ENCODE data around the gene JAK1. TPM values are rescaled to one million over a fixed set of nuclear protein-coding genes. Genes with fewer than 3 reads are reported as not detected.

Gene JAK1
- total RNA-seq, 1 donor from 2014 or later = 65.1 TPM

- Mint-ChIP-seq H3K4me3 (no peak overlapping the region), H3K27ac (no peak overlapping the region), H3K4me1 (no peaks in the 10 kb centered on the region), H3K9me3 (no peaks in the 10 kb centered on the region), H3K36me3 (peaks cover 20% of the 10 kb centered on the region), H3K27me3 (ENCODE audit: low read depth) (no peaks in the 10 kb centered on the region)
- DNase-seq (ENCODE audit: low spot score in 2 of 2, unreplicated experiment in 2 of 2) = no peak
- TF ChIP-seq CTCF (IDR thresholded peaks at IDR 0.05; ENCODE audit: unreplicated experiment) = no peak
These were observed 121.7 kb downstream of the JAK1 start for GRCh38 chr1:64844609-64845008.

GRCh38 chr1:64844175-64844574 lies 122.2 kb downstream of the JAK1 start:
- no peak for DNase-seq (ENCODE audit: low spot score in 2 of 2, unreplicated experiment in 2 of 2)
- Mint-ChIP-seq H3K27ac (no peak overlapping the region), H3K4me3 (no peak overlapping the region), H3K9me3 (no peaks in the 10 kb centered on the region), H3K4me1 (no peaks in the 10 kb centered on the region), H3K27me3 (ENCODE audit: low read depth) (no peaks in the 10 kb centered on the region), H3K36me3 (peaks cover 21% of the 10 kb centered on the region)
- TF ChIP-seq CTCF (IDR thresholded peaks at IDR 0.05; ENCODE audit: unreplicated experiment) = no peak

GRCh38 chr1:64843675-64844074 lies 122.7 kb downstream of the JAK1 start:
- Mint-ChIP-seq H3K9me3 (no peaks in the 10 kb centered on the region), H3K27me3 (ENCODE audit: low read depth) (no peaks in the 10 kb centered on the region), H3K4me3 (no peak overlapping the region), H3K36me3 (peaks cover 22% of the 10 kb centered on the region), H3K4me1 (no peaks in the 10 kb centered on the region), H3K27ac (no peak overlapping the region)
- no peak for DNase-seq (ENCODE audit: low spot score in 2 of 2, unreplicated experiment in 2 of 2)
- no peak for TF ChIP-seq CTCF (IDR thresholded peaks at IDR 0.05; ENCODE audit: unreplicated experiment)

GRCh38 chr1:64842224-64842623 lies 124.1 kb downstream of the JAK1 start:
- no peak for DNase-seq (ENCODE audit: low spot score in 2 of 2, unreplicated experiment in 2 of 2)
- Mint-ChIP-seq H3K27me3 (ENCODE audit: low read depth) (no peaks in the 10 kb centered on the region), H3K27ac (no peak overlapping the region), H3K4me1 (no peaks in the 10 kb centered on the region), H3K9me3 (no peaks in the 10 kb centered on the region), H3K36me3 (peaks cover 29% of the 10 kb centered on the region), H3K4me3 (no peak overlapping the region)
- TF ChIP-seq CTCF (IDR thresholded peaks at IDR 0.05; ENCODE audit: unreplicated experiment) = no peak

GRCh38 chr1:64841330-64842065 lies 124.9 kb downstream of the JAK1 start:
- H3K36me3 Mint-ChIP-seq = peaks cover 36% of the 10 kb centered on the region
- TF ChIP-seq CTCF (IDR thresholded peaks at IDR 0.05; ENCODE audit: unreplicated experiment) = no peak
- H3K27ac Mint-ChIP-seq = no peak overlapping the region
- no peak overlapping the region for H3K4me3 Mint-ChIP-seq
- no peaks in the 10 kb centered on the region for H3K27me3 Mint-ChIP-seq (ENCODE audit: low read depth)
- DNase-seq (ENCODE audit: low spot score in 2 of 2, unreplicated experiment in 2 of 2) = no peak
- no peaks in the 10 kb centered on the region for H3K4me1 Mint-ChIP-seq
- no peaks in the 10 kb centered on the region for H3K9me3 Mint-ChIP-seq
